Panc1 (cell line): ENCODE data around the gene TEX35.

ENCODE experiments used
- POLR2AphosphoS5 ChIP-seq: IDR thresholded peaks from 2 replicates; pipeline ENCODE4 v1.6.1; 2012; ENCODE audit warnings: mild to moderate bottlenecking, low read depth, low read length, moderate library complexity
- TCF7L2 ChIP-seq: IDR thresholded peaks from 2 replicates; pipeline ENCODE4 v1.6.1; 2011; ENCODE audit warnings: mild to moderate bottlenecking, low read depth, low read length, inconsistent platforms
- TF ChIP-seq, protein P1 (sequence below): fragments of 450-650 bp; IDR thresholded peaks from 2 replicates; pipeline ENCODE4 v1.5.1; 2017; ENCODE audit warnings: mild to moderate bottlenecking
- TF ChIP-seq, protein P2 (sequence below), 2 experiments: IDR thresholded peaks; 2 replicates each; pipeline ENCODE4 v1.6.1; 2011 to 2012; ENCODE audit warnings: low read depth in 2 of 2, control low read depth in 1 of 2, low read length in 1 of 2, mild to moderate bottlenecking in 1 of 2, moderate library complexity in 1 of 2; ENCODE audit not compliant: insufficient read depth in 1 of 2

DNA sequence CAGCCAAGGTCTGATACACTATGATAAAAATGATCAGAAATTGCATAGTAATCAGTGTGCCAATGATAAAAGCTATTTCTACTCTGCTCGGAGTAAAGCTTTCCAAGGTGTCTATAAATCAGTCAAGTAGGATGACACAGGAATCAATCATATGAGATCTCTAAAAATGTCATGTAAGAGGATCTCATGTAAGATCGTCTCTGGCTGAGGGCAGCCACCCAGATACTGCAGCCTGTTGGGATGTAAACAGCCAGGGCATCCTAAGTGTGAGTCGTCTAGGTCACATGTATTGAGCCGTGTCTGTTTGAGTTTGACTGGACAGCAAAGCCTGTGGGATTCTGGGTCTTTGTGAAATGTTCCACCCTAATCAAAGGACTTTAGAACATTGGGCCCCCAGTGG lies 2.8 kb upstream of the TEX35 start:
- TF ChIP-seq, protein P1, sequence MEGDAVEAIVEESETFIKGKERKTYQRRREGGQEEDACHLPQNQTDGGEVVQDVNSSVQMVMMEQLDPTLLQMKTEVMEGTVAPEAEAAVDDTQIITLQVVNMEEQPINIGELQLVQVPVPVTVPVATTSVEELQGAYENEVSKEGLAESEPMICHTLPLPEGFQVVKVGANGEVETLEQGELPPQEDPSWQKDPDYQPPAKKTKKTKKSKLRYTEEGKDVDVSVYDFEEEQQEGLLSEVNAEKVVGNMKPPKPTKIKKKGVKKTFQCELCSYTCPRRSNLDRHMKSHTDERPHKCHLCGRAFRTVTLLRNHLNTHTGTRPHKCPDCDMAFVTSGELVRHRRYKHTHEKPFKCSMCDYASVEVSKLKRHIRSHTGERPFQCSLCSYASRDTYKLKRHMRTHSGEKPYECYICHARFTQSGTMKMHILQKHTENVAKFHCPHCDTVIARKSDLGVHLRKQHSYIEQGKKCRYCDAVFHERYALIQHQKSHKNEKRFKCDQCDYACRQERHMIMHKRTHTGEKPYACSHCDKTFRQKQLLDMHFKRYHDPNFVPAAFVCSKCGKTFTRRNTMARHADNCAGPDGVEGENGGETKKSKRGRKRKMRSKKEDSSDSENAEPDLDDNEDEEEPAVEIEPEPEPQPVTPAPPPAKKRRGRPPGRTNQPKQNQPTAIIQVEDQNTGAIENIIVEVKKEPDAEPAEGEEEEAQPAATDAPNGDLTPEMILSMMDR = no peak
- TF ChIP-seq, protein P2, sequence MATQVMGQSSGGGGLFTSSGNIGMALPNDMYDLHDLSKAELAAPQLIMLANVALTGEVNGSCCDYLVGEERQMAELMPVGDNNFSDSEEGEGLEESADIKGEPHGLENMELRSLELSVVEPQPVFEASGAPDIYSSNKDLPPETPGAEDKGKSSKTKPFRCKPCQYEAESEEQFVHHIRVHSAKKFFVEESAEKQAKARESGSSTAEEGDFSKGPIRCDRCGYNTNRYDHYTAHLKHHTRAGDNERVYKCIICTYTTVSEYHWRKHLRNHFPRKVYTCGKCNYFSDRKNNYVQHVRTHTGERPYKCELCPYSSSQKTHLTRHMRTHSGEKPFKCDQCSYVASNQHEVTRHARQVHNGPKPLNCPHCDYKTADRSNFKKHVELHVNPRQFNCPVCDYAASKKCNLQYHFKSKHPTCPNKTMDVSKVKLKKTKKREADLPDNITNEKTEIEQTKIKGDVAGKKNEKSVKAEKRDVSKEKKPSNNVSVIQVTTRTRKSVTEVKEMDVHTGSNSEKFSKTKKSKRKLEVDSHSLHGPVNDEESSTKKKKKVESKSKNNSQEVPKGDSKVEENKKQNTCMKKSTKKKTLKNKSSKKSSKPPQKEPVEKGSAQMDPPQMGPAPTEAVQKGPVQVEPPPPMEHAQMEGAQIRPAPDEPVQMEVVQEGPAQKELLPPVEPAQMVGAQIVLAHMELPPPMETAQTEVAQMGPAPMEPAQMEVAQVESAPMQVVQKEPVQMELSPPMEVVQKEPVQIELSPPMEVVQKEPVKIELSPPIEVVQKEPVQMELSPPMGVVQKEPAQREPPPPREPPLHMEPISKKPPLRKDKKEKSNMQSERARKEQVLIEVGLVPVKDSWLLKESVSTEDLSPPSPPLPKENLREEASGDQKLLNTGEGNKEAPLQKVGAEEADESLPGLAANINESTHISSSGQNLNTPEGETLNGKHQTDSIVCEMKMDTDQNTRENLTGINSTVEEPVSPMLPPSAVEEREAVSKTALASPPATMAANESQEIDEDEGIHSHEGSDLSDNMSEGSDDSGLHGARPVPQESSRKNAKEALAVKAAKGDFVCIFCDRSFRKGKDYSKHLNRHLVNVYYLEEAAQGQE (IDR thresholded peaks at IDR 0.05; ENCODE audit: insufficient read depth in 1 of 2, low read depth in 2 of 2, low read length in 1 of 2) = no peak
- no peak for TF ChIP-seq TCF7L2
- TF ChIP-seq POLR2AphosphoS5 = no peak
